Upper lobe of right lung (tissue), 1 donor: ENCODE data around the gene ZDHHC4. TPM values are rescaled to one million over a fixed set of nuclear protein-coding genes. Genes with fewer than 3 reads are reported as not detected.
A peak's percentile ranks its signal among the peaks of the same experiment; 100 is the strongest.

Experiments
- ATAC-seq: fragments of 200-7000 bp; cut with Tn5 transposase; one replicate; pipeline ENCODE4 v1.9.1; 2020; ENCODE audit warnings: mild to moderate bottlenecking, moderate library complexity
- DNase-seq: peaks from one replicate; pipeline ENCODE4 v3.0.0-alpha.2; 2020
- H3K27ac ChIP-seq: fragments of 200-600 bp; one replicate; pipeline ENCODE4 v1.8.0; 2022
- H3K27me3 ChIP-seq: fragments of 200-600 bp; one replicate; pipeline ENCODE4 v1.8.0; 2022; ENCODE audit warnings: mild to moderate bottlenecking
- H3K36me3 ChIP-seq: fragments of 200-600 bp; one replicate; pipeline ENCODE4 v1.8.0; 2022
- H3K4me1 ChIP-seq: fragments of 200-600 bp; one replicate; pipeline ENCODE4 v1.8.0; 2022
- H3K4me3 ChIP-seq: fragments of 200-600 bp; one replicate; pipeline ENCODE4 v1.8.0; 2022; ENCODE audit warnings: mild to moderate bottlenecking
- H3K9me3 ChIP-seq: fragments of 200-600 bp; one replicate; pipeline ENCODE4 v1.8.0; 2022
- CTCF ChIP-seq: fragments of 200-600 bp; IDR thresholded peaks from one replicate; pipeline ENCODE4 v1.8.0; 2022; ENCODE audit warnings: antibody characterized with exemption
- intact Hi-C: fragments of 100-400 bp; cut with DNase I; formaldehyde crosslinking; loops from one replicate; pipeline ENCODE4 v1.11.0; 2022
- total RNA-seq: library from RNA; stranded (reverse); fragmentation: NEBNext Ultra II Directional; extraction: Animal tissue kit (Norgen Biotek cat#: 25700); gene quantifications from one replicate; pipeline ENCODE4 v1.2.1, GENCODE V29; 2021
- donor health status: DM: no; HTN: yes; CAD: no; lungs with severe emphysema.

ZDHHC4 gene
- total RNA-seq, 1 donor from 2014 or later, result 54.8 TPM

DNA sequence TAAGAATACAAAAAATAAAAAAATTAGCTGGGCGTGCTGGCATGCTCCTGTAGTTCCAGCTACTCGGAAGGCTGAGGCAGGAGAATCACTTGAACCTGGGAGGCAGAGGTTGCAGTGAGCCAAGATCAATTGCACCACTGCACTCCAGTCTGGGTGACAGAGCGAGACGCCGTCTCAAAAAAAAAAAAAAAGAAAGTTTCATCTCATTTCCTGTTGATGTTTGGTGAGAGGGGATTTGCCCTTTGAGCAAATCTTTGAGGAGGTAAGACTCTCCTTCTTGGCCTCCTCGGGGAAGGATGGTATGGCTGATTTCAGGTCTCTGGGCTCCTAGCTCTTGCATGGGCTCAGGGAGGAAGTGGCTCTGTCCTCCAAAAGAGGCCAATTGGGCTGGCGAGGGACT, 22.4 kb upstream of the ZDHHC4 start:
- Histone ChIP-seq H3K4me1 (no peaks in the 10 kb centered on the region), H3K9me3 (no peaks in the 10 kb centered on the region), H3K4me3 (no peak overlapping the region), H3K27me3 (no peaks in the 10 kb centered on the region), H3K36me3 (no peaks in the 10 kb centered on the region), H3K27ac (no peak overlapping the region)
- ATAC-seq, result no peak
- intact Hi-C loops, result no loop called here
- TF ChIP-seq CTCF, result no peak
- DNase-seq, result no peak

GRCh38 chr7:6556196-6556595, 21.1 kb upstream of the ZDHHC4 start:
- Histone ChIP-seq H3K4me1 (no peaks in the 10 kb centered on the region), H3K9me3 (no peaks in the 10 kb centered on the region), H3K36me3 (no peaks in the 10 kb centered on the region), H3K4me3 (no peak overlapping the region), H3K27ac (no peak overlapping the region), H3K27me3 (no peaks in the 10 kb centered on the region)
- no peak for ATAC-seq
- intact Hi-C loops, result no loop called here
- peak; percentile 6 for TF ChIP-seq CTCF
- DNase-seq, result no peak

GRCh38 chr7:6558837-6559236, 18.4 kb upstream of the ZDHHC4 start:
- ATAC-seq (peak; percentile 72), DNase-seq (no peak)
- H3K36me3 ChIP-seq, result no peaks in the 10 kb centered on the region
- no peaks in the 10 kb centered on the region for H3K9me3 ChIP-seq
- H3K27me3 ChIP-seq, result no peaks in the 10 kb centered on the region
- no peak overlapping the region for H3K4me3 ChIP-seq
- peak; percentile 25 for TF ChIP-seq CTCF
- H3K27ac ChIP-seq, result no peak overlapping the region
- intact Hi-C loops, result no loop called here
- no peaks in the 10 kb centered on the region for H3K4me1 ChIP-seq

DNA sequence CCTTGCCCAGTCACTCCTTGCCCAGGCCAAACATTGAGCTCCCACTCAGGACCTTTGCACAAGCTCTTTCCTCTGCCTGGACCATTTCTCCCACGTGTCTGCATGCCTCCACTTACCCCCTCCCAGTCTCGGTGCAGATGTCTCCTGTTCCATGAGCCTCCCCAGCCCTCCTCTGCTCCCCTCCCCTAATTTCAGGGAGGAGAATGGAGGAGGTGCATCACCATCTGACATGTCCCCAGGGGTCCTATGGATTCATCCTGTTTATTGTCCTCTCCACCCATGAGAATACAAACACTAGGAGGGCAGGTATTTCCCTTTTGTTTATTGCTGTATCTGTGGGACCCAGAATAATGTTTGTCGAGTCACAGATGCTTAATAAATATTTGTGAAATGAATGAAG, 17.4 kb upstream of the ZDHHC4 start:
- DNase-seq (no peak), ATAC-seq (no peak)

DNA sequence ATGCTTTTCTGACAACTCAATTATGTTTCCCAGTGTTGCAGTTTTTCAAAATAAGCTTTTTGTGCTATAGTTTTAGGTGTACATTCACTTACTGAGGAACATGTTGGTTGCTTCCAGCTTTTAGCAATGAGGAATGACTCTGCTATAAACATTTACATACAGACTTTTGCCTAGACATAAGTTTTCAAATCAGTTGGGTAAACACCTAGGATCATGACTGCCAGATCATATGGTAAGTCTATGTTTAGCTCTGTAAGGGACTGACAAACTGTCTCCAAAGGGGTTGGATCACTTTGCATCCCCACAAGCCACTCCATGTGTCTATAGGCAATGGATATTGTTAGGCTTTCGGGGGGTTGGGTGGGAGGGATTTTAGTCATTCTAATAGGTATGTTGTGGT, 15.1 kb upstream of the ZDHHC4 start:
- Histone ChIP-seq H3K27ac (no peak overlapping the region), H3K4me1 (no peaks in the 10 kb centered on the region), H3K27me3 (no peaks in the 10 kb centered on the region), H3K36me3 (no peaks in the 10 kb centered on the region), H3K9me3 (no peaks in the 10 kb centered on the region), H3K4me3 (no peak overlapping the region)
- intact Hi-C loops, result no loop called here
- ATAC-seq (no peak), DNase-seq (no peak)
- TF ChIP-seq CTCF, result no peak

More for the DNA sequence above, 17.4 kb upstream of the ZDHHC4 start:
- Histone ChIP-seq H3K36me3 (no peaks in the 10 kb centered on the region), H3K27me3 (no peaks in the 10 kb centered on the region), H3K9me3 (no peaks in the 10 kb centered on the region), H3K4me1 (no peaks in the 10 kb centered on the region), H3K27ac (no peak overlapping the region), H3K4me3 (no peak overlapping the region)
- TF ChIP-seq CTCF, result no peak
- intact Hi-C loops, result no loop called here
